H1 (cell line): ENCODE measurements around the gene DMRT1. TPM values are rescaled to one million over a fixed set of nuclear protein-coding genes. Genes with fewer than 3 reads are reported as not detected.

ENCODE experiments used
- CTCF ChIA-PET: fragments of 300-600 bp; sonication (Branson Sonifier 250); formaldehyde crosslinking; loops from one replicate; lab custom pipeline; 2021; ENCODE audit not compliant: partially characterized antibody; lab: Charles Lee
- POLR2A ChIA-PET: fragments of 300-600 bp; sonication (Branson Sonifier 250); formaldehyde crosslinking; loops from one replicate; lab custom pipeline; 2021; ENCODE audit warnings: inconsistent platforms; ENCODE audit not compliant: partially characterized antibody; lab: Charles Lee
- DNase-seq, 2 experiments: peaks; one replicate each; pipeline versions ENCODE4 v3.0.0 to v3.0.0-alpha.2; 2010 to 2022; ENCODE audit warnings: low spot score in 2 of 2, low read depth in 1 of 2, mixed read lengths in 1 of 2
- FAIRE-seq: peaks from 2 replicates; lab custom pipeline; 2011; peaks lifted over from hg19 to GRCh38; lab: Jason Lieb, UNC
- H2AFZ ChIP-seq: 2 replicates; pipeline ENCODE4 v1.8.1; 2012; ENCODE audit warnings: low read length, inconsistent platforms
- H2AK5ac ChIP-seq: 2 replicates; pipeline ENCODE4 v1.6.1; 2013; ENCODE audit warnings: low read depth, low read length
- H2BK120ac ChIP-seq: replicated peaks from 2 replicates; pipeline ENCODE3; 2013; ENCODE audit warnings: low read depth, low read length, inconsistent platforms
- H2BK12ac ChIP-seq: 2 replicates; pipeline ENCODE4 v1.6.1; 2013; ENCODE audit warnings: low read depth, low read length
- H2BK15ac ChIP-seq: 2 replicates; pipeline ENCODE4 v1.6.1; 2013; ENCODE audit warnings: low read length
- H2BK20ac ChIP-seq: 2 replicates; pipeline ENCODE4 v1.6.1; 2013; ENCODE audit warnings: low read length
- H2BK5ac ChIP-seq: 2 replicates; pipeline ENCODE4 v1.6.1; 2013; ENCODE audit warnings: low read depth, low read length
- H3K14ac ChIP-seq: 2 replicates; pipeline ENCODE4 v1.6.1; 2013; ENCODE audit warnings: inconsistent platforms; ENCODE audit not compliant: insufficient read length
- H3K18ac ChIP-seq: 2 replicates; pipeline ENCODE4 v1.6.1; 2013; ENCODE audit warnings: low read length; ENCODE audit errors: extremely low read depth
- H3K23ac ChIP-seq: 2 replicates; pipeline ENCODE4 v1.6.1; 2013; ENCODE audit warnings: inconsistent platforms; ENCODE audit not compliant: insufficient read length
- H3K23me2 ChIP-seq: 2 replicates; pipeline ENCODE4 v1.6.1; 2013; ENCODE audit warnings: low read depth, low read length
- H3K27ac ChIP-seq: 2 replicates; pipeline ENCODE4 v1.6.1; 2011; ENCODE audit warnings: low read depth, low read length, inconsistent platforms
- H3K27me3 ChIP-seq, 4 experiments: replicated peaks in 1 of 4; 1 replicate in 1 of 4; 2 replicates in 3 of 4; pipeline versions ENCODE4 v1.6.1 to v1.8.1; 2011 to 2013; ENCODE audit warnings: low read length in 3 of 4, mild to moderate bottlenecking in 3 of 4, inconsistent platforms in 2 of 4, mixed read lengths in 2 of 4, moderate library complexity in 1 of 4; ENCODE audit not compliant: control insufficient read depth in 3 of 4, insufficient read depth in 3 of 4; ENCODE audit errors: extremely low read depth in 1 of 4
- H3K36me3 ChIP-seq, 4 experiments: 2 replicates each; pipeline versions ENCODE4 v1.6.1 to v1.8.1; 2011 to 2013; ENCODE audit warnings: mild to moderate bottlenecking in 4 of 4, low read length in 3 of 4, moderate library complexity in 2 of 4, control low read depth in 1 of 4, inconsistent platforms in 1 of 4; ENCODE audit not compliant: insufficient read depth in 4 of 4, control insufficient read depth in 2 of 4
- H3K4ac ChIP-seq: replicated peaks from 2 replicates; pipeline ENCODE3; 2013; ENCODE audit warnings: low read length, low read depth, mixed read lengths, inconsistent platforms; ENCODE audit not compliant: insufficient read length
- H3K4me1 ChIP-seq, 4 experiments: replicated peaks in 1 of 4; 1 replicate in 1 of 4; 2 replicates in 3 of 4; pipeline versions ENCODE4 v1.6.1 to v1.8.1; 2011 to 2013; ENCODE audit warnings: low read length in 3 of 4, inconsistent platforms in 2 of 4, mixed read lengths in 1 of 4; ENCODE audit not compliant: insufficient read depth in 4 of 4, control insufficient read depth in 3 of 4
- H3K4me2 ChIP-seq, 2 experiments: 2 replicates each; pipeline versions ENCODE4 v1.6.1 to v1.8.1; 2011 to 2013; ENCODE audit warnings: low read depth in 2 of 2, low read length in 2 of 2, control low read depth in 1 of 2, inconsistent platforms in 1 of 2, mild to moderate bottlenecking in 1 of 2; ENCODE audit not compliant: insufficient read depth in 1 of 2
- H3K4me3 ChIP-seq, 4 experiments: fragments of 200-600, 300-600 bp in 1 of 4; sonication (generic), shearing (Covaris generic), sonication (Bioruptor Twin) in 1 of 4; 2 replicates each; pipeline versions ENCODE4 v1.5.1 to v1.8.1; 2011 to 2016; ENCODE audit warnings: low read length in 4 of 4, low read depth in 3 of 4, control low read depth in 2 of 4, inconsistent platforms in 2 of 4, mild to moderate bottlenecking in 2 of 4, mixed read lengths in 1 of 4, moderate library complexity in 1 of 4; ENCODE audit not compliant: insufficient read depth in 2 of 4; ENCODE audit errors: extremely low read depth in 1 of 4
- H3K56ac ChIP-seq: replicated peaks from 2 replicates; pipeline ENCODE3; 2013; ENCODE audit warnings: low read depth, mild to moderate bottlenecking, mixed read lengths, low read length, inconsistent platforms; ENCODE audit not compliant: insufficient read length
- H3K79me1 ChIP-seq: 2 replicates; pipeline ENCODE4 v1.6.1; 2013; ENCODE audit warnings: low read depth, low read length, control low read depth
- H3K79me2 ChIP-seq, 2 experiments: 2 replicates each; pipeline versions ENCODE4 v1.6.1 to v1.8.1; 2012 to 2013; ENCODE audit warnings: low read length in 2 of 2, mild to moderate bottlenecking in 2 of 2, inconsistent platforms in 1 of 2; ENCODE audit not compliant: insufficient read depth in 2 of 2, control insufficient read depth in 1 of 2
- H3K9ac ChIP-seq, 4 experiments: replicated peaks in 1 of 4; 1 replicate in 1 of 4; 2 replicates in 3 of 4; pipeline versions ENCODE4 v1.6.1 to v1.8.1; 2011 to 2013; ENCODE audit warnings: low read depth in 3 of 4, low read length in 3 of 4, control low read depth in 2 of 4, mild to moderate bottlenecking in 2 of 4, moderate library complexity in 2 of 4, inconsistent platforms in 1 of 4; ENCODE audit errors: extremely low read depth in 1 of 4
- H3K9me3 ChIP-seq, 2 experiments: 2 replicates each; pipeline versions ENCODE4 v1.6.1 to v1.8.1; 2012 to 2013; ENCODE audit warnings: mild to moderate bottlenecking in 2 of 2, moderate library complexity in 2 of 2, control low read depth in 1 of 2, inconsistent platforms in 1 of 2, low read depth in 1 of 2, low read length in 1 of 2, mixed read lengths in 1 of 2; ENCODE audit not compliant: insufficient read depth in 2 of 2
- H4K20me1 ChIP-seq, 2 experiments: replicated peaks in 1 of 2; 2 replicates each; pipeline versions ENCODE3 to v1.8.1; 2011 to 2013; ENCODE audit warnings: inconsistent platforms in 2 of 2, low read length in 2 of 2, mild to moderate bottlenecking in 1 of 2; ENCODE audit not compliant: insufficient read depth in 2 of 2, control insufficient read depth in 1 of 2
- H4K5ac ChIP-seq: 2 replicates; pipeline ENCODE4 v1.6.1; 2013; ENCODE audit warnings: low read length, low read depth, mixed read lengths, inconsistent platforms; ENCODE audit not compliant: insufficient read length
- H4K8ac ChIP-seq: 2 replicates; pipeline ENCODE4 v1.8.0; 2013; ENCODE audit warnings: mild to moderate bottlenecking, moderate library complexity, low read length, inconsistent platforms; ENCODE audit not compliant: insufficient read depth; ENCODE audit errors: extremely low read depth
- H4K91ac ChIP-seq: replicated peaks from 2 replicates; pipeline ENCODE3; 2013; ENCODE audit warnings: low read length, mixed read lengths, inconsistent platforms; ENCODE audit not compliant: insufficient read length
- BRCA1 ChIP-seq: IDR thresholded peaks from 2 replicates; pipeline ENCODE4 v1.6.1; 2012; ENCODE audit warnings: low read depth, low read length, improper control_type of control experiment
- CHD2 ChIP-seq: IDR thresholded peaks from 2 replicates; pipeline ENCODE4 v1.6.1; 2012; ENCODE audit warnings: low read length, improper control_type of control experiment
- KDM4A ChIP-seq: IDR thresholded peaks from one replicate; pipeline ENCODE4 v1.7.1; 2012; ENCODE audit warnings: low read depth, mild to moderate bottlenecking, moderate library complexity, low read length, inconsistent platforms; ENCODE audit not compliant: severe bottlenecking
- PHF8 ChIP-seq: fragments of 200-600 bp; sonication (generic); conservative IDR thresholded peaks from 2 replicates; pipeline ENCODE4 v1.7.1; 2012; ENCODE audit warnings: low read depth, mild to moderate bottlenecking, inconsistent platforms, low read length, moderate library complexity
- SIN3A ChIP-seq, 2 experiments: IDR thresholded peaks in 1 of 2; conservative IDR thresholded peaks in 1 of 2; 2 replicates each; pipeline ENCODE4 v1.6.1; 2011 to 2012; ENCODE audit warnings: low read length in 2 of 2, improper control_type of control experiment in 1 of 2, low read depth in 1 of 2, mild to moderate bottlenecking in 1 of 2
- SP1 ChIP-seq: IDR thresholded peaks from 2 replicates; pipeline ENCODE4 v1.6.1; 2011; ENCODE audit warnings: low read depth, low read length
- TAF7 ChIP-seq: optimal IDR thresholded peaks from 2 replicates; pipeline ENCODE3; 2011; ENCODE audit warnings: low read depth, mild to moderate bottlenecking, inconsistent platforms, low read length, moderate library complexity, borderline replicate concordance
- WGBS, 2 experiments: shearing (Covaris generic) in 1 of 2; methylation state at CpG; one replicate each; pipeline versions ENCODE4 v1.1.6 to v1.1.7; 2013 to 2015; ENCODE audit warnings: low lambda C conversion rate in 2 of 2, mixed read lengths in 2 of 2, inconsistent platforms in 1 of 2, low coverage in 1 of 2, missing lambda C conversion rate in 1 of 2; ENCODE audit not compliant: insufficient replicate concordance in 2 of 2, insufficient coverage in 1 of 2, insufficient read length in 1 of 2; ENCODE audit errors: extremely low coverage in 1 of 2, missing lambda C conversion rate in 1 of 2; 5-methylcytosine and 5-hydroxymethylcytosine counted together
- polyA plus RNA-seq, 7 experiments: library from polyadenylated mRNA; depleted of rRNA in 3 of 7; stranded (reverse) in 5 of 7; unstranded in 2 of 7; fragments of >200 nt in 5 of 7; fragments of 200-250 nt in 2 of 7; gene quantifications; 1 replicate in 5 of 7; 2 replicates in 1 of 7; 4 replicates in 1 of 7; pipeline versions ENCODE4 v1.2.1 to v1.2.3, GENCODE V29; 2011 to 2013; ENCODE audit warnings: missing spikeins in 2 of 7, mixed read lengths in 2 of 7
- total RNA-seq: library from RNA; stranded (reverse); fragmentation: NEBNext Ultra II Directional; extraction: Animal tissue kit (Norgen Biotek cat#: 25700); gene quantifications from 2 replicates; pipeline ENCODE4 v1.2.1, GENCODE V29; 2021
- TF ChIP-seq, protein P1 (sequence below), 3 experiments: IDR thresholded peaks; 1 replicate in 2 of 3; 2 replicates in 1 of 3; pipeline versions ENCODE4 v1.5.1 to v1.6.1; 2011; ENCODE audit warnings: low read length in 3 of 3, mild to moderate bottlenecking in 3 of 3, inconsistent platforms in 2 of 3, low read depth in 1 of 3, moderate library complexity in 1 of 3; ENCODE audit not compliant: insufficient read depth in 1 of 3; ENCODE audit errors: control extremely low read depth in 1 of 3

Gene DMRT1
- total and polyA plus RNA-seq, 2 of the 8 experiments (the other 6 are each of a cell fraction or from before 2014, with no cell fraction given): 0.15 TPM; not detected in 1

DNA sequence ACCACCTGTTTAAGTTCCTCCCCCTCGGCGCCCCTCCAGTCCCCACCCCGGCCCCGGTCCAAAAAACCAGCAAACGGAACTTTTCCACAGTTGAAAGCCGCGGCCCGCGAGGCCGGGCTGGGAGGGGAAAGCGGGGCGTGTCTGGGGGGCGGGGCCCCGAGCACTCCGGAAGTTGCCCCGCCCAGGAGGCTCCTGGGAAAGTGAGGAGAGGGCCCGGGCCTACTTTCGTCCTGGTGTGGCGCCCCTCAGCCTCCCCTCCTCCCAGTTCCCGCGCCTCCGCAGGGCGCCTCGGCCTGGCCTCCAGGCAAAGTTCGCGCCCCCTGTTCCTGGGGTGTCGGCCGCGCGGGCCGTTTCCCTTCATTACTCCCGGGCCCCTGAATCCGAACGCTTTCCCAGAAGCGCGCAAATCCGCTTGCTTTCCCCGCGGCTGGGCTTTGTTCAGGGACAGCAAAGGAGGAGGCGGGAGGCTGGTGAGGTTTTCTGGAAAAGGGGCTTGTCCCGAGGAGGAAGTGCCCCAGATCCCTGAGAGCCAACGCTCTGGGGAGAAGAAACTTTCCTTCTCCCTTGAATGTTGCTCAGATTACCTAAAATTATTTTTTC is 130.5 kb downstream of the DMRT1 start:
- peak overlapping the region; percentile 69; the same call in 1 of the 2 replicates for H4K8ac ChIP-seq
- no peak overlapping the region for H3K18ac ChIP-seq
- H2BK12ac ChIP-seq: 0 out of 2 replicates have a peak overlapping the region, but pooled peaks have one; percentile 43
- H2BK5ac ChIP-seq: no peak overlapping the region; the same call in 1 of the 2 replicates
- no peaks in the 10 kb centered on the region for H3K79me2 ChIP-seq
- peak overlapping the region; percentile 84 to 92 for H3K4me2 ChIP-seq
- no peak overlapping the region for H3K27ac ChIP-seq
- no peak overlapping the region for H3K56ac ChIP-seq
- FAIRE-seq (peak; percentile 24), DNase-seq (peak in 1 of 2 experiments; percentile 91)
- H3K14ac ChIP-seq: no peak overlapping the region
- H2AK5ac ChIP-seq: no peak overlapping the region
- peak overlapping the region; percentile 43 to 70 (median 58) for H3K4me3 ChIP-seq
- H4K5ac ChIP-seq: no peak overlapping the region
- no peak overlapping the region for H3K4ac ChIP-seq
- no peak overlapping the region for H4K91ac ChIP-seq
- H3K79me1 ChIP-seq: no peaks in the 10 kb centered on the region
- WGBS, 2 experiments: 0% methylated on average over 24 of the region's 42 CpGs; no CpG with 5 or more reads in 1 of the 2 experiments
- no peak overlapping the region for H3K23ac ChIP-seq
- H3K4me1 ChIP-seq: peaks cover 16 to 38% (median 21%) of the 10 kb centered on the region in 4 experiments
- H2BK20ac ChIP-seq: no peak overlapping the region
- H3K27me3 ChIP-seq: peaks cover 71 to 92% (median 81%) of the 10 kb centered on the region in 4 experiments
- H3K9ac ChIP-seq: peak overlapping the region in 2 of 4 experiments; percentile 42 to 48; a peak in 3 of 7 replicates
- H2BK120ac ChIP-seq: no peak overlapping the region
- H3K36me3 ChIP-seq: no peaks in the 10 kb centered on the region
- ChIA-PET POLR2A (interaction anchor here (1.6 kb wide), 1 partner anchor 9 kb away, joined by 6 read pairs; no protein-coding TSS in a partner anchor), CTCF (interaction anchor here (1.1 kb wide), 1 partner anchor 69 kb away, joined by 3 read pairs; no protein-coding TSS in a partner anchor)
- H4K20me1 ChIP-seq: peaks cover 11 to 22% of the 10 kb centered on the region in 2 experiments
- peaks cover 17% of the 10 kb centered on the region; the same call in 1 of the 2 replicates for H3K23me2 ChIP-seq
- no peak overlapping the region; the same call in 1 of the 2 replicates for H2BK15ac ChIP-seq
- no peaks in the 10 kb centered on the region for H3K9me3 ChIP-seq
- 0 out of 2 replicates have a peak overlapping the region, but pooled peaks have one; percentile 36 for H2AFZ ChIP-seq
- TF ChIP-seq TAF7 (no peak), KDM4A (peak; percentile 73), SIN3A (conservative IDR thresholded peaks at IDR 0.05 in 1 of 2, IDR thresholded peaks at IDR 0.05 in 1 of 2; ENCODE audit: low read depth in 1 of 2, low read length in 2 of 2) (no peak), CHD2 (no peak), PHF8 (peak; percentile 34; the same call in 1 of the 2 replicates), SP1 (no peak), BRCA1 (no peak)
- TF ChIP-seq, protein P1, sequence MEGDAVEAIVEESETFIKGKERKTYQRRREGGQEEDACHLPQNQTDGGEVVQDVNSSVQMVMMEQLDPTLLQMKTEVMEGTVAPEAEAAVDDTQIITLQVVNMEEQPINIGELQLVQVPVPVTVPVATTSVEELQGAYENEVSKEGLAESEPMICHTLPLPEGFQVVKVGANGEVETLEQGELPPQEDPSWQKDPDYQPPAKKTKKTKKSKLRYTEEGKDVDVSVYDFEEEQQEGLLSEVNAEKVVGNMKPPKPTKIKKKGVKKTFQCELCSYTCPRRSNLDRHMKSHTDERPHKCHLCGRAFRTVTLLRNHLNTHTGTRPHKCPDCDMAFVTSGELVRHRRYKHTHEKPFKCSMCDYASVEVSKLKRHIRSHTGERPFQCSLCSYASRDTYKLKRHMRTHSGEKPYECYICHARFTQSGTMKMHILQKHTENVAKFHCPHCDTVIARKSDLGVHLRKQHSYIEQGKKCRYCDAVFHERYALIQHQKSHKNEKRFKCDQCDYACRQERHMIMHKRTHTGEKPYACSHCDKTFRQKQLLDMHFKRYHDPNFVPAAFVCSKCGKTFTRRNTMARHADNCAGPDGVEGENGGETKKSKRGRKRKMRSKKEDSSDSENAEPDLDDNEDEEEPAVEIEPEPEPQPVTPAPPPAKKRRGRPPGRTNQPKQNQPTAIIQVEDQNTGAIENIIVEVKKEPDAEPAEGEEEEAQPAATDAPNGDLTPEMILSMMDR (IDR thresholded peaks at IDR 0.05; ENCODE audit: control extremely low read depth in 1 of 3, insufficient read depth in 1 of 3, low read depth in 1 of 3, low read length in 3 of 3): no peak
